Endometrial microvascular endothelial cells (primary cell): ENCODE data around the gene SMPDL3B. TPM values are rescaled to one million over a fixed set of nuclear protein-coding genes. Genes with fewer than 3 reads are reported as not detected.
"Not testable (repeated sequence)": the region's sequence is repeated elsewhere in the genome, so short reads cannot be mapped to it uniquely, and the experiment has no call there.

Experiments used
- in situ Hi-C: cut with HindIII; loops from 2 replicates; pipeline ENCODE4 v1.10.0; 2017; ENCODE audit warnings: low sequenced_read_pairs, low pct_unique_long_range_greater_than_20kb; ENCODE audit errors: inconsistent ontology term
- total RNA-seq: library from RNA; depleted of rRNA; stranded (reverse); fragments of >200 nt; gene quantifications from one replicate; pipeline ENCODE4 v1.2.3, GENCODE V29; 2015; ENCODE audit errors: inconsistent ontology term

Gene SMPDL3B
- total RNA-seq, 1 donor from 2014 or later: 0.37 TPM

DNA sequence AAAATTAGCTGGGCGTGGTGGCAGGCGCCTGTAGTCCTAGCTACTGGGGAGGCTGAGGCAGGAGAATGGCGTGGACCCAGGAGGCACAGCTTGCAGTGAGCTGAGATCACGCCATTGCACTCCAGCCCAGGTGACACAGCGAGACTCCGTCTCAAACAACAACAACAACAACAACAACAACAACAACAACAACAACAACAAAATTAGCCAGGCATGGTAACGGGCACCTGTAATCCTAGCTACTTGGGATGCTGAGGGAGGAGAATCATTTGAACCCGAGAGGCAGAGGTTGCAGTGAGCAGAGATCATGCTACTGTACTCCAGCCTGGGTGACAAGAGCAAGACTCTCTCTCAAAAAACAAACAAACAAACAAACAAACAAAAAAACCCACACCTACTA is 68.3 kb downstream of the SMPDL3B start:
- in situ Hi-C loops: not testable (repeated sequence)

Other genes with a start within 250 kb of the SMPDL3B start
- 7.0 TPM for gene FAM76A, start 209.0 kb upstream of the SMPDL3B start, total RNA-seq
- gene STX12, start 161.8 kb upstream of the SMPDL3B start, total RNA-seq: 108 TPM
- 42.6 TPM for gene PPP1R8, start 104.2 kb upstream of the SMPDL3B start, total RNA-seq
- gene THEMIS2, start 62.5 kb upstream of the SMPDL3B start, total RNA-seq: 22.0 TPM
- 47.0 TPM for gene RPA2, start 20.4 kb upstream of the SMPDL3B start, total RNA-seq
- gene XKR8, start 25.0 kb downstream of the SMPDL3B start, total RNA-seq: 14.5 TPM
- gene EYA3, start 153.6 kb downstream of the SMPDL3B start, total RNA-seq: 15.1 TPM
- gene PTAFR, start 241.7 kb downstream of the SMPDL3B start, total RNA-seq: 0.09 TPM